H1 (cell line): ENCODE data around the gene MICU1.

Experiments
- CTCF ChIP-seq, 3 experiments: IDR thresholded peaks; 1 replicate in 2 of 3; 2 replicates in 1 of 3; pipeline versions ENCODE4 v1.5.1 to v1.6.1; 2011; ENCODE audit warnings: low read length in 3 of 3, mild to moderate bottlenecking in 3 of 3, inconsistent platforms in 2 of 3, low read depth in 1 of 3, moderate library complexity in 1 of 3; ENCODE audit not compliant: insufficient read depth in 1 of 3; ENCODE audit errors: control extremely low read depth in 1 of 3
- MAX ChIP-seq: IDR thresholded peaks from 2 replicates; pipeline ENCODE4 v1.6.1; 2012; ENCODE audit warnings: inconsistent platforms
- RFX5 ChIP-seq: IDR thresholded peaks from 2 replicates; pipeline ENCODE4 v1.6.1; 2011; ENCODE audit warnings: low read depth, low read length, improper control_type of control experiment, borderline replicate concordance

DNA sequence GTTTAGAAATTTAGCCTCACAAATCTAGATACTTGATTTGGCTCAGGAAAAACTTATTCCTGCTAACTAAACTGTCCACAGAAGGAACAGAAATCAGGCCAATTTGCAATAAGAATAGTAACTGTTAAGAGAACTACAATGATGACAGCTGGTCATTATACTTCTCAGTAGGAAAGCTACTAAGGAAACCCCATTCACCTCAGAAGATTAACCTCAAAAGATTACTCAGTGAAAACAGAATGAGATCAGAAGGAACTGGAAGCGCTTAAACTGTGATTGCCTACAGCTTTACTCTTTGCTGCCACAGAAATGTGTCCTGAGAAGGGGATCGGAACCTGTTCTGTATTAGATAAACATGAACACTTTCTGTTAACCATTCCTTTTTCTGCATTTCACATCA lies 246.8 kb downstream of the MICU1 start:
- TF ChIP-seq CTCF (IDR thresholded peaks at IDR 0.05; ENCODE audit: control extremely low read depth in 1 of 3, insufficient read depth in 1 of 3, low read depth in 1 of 3, low read length in 3 of 3) = no peak
- no peak for TF ChIP-seq RFX5
- TF ChIP-seq MAX = no peak
